ENCODE measurements around the gene LRRC41. TPM values are rescaled to one million over a fixed set of nuclear protein-coding genes. Genes with fewer than 3 reads are reported as not detected.
"Not testable (repeated sequence)": the region's sequence is repeated elsewhere in the genome, so short reads cannot be mapped to it uniquely, and the experiment has no call there.

The LRRC41 gene
- total and polyA plus RNA-seq, 4 donors = 21.6 to 63.0 (median 50.3) TPM

DNA sequence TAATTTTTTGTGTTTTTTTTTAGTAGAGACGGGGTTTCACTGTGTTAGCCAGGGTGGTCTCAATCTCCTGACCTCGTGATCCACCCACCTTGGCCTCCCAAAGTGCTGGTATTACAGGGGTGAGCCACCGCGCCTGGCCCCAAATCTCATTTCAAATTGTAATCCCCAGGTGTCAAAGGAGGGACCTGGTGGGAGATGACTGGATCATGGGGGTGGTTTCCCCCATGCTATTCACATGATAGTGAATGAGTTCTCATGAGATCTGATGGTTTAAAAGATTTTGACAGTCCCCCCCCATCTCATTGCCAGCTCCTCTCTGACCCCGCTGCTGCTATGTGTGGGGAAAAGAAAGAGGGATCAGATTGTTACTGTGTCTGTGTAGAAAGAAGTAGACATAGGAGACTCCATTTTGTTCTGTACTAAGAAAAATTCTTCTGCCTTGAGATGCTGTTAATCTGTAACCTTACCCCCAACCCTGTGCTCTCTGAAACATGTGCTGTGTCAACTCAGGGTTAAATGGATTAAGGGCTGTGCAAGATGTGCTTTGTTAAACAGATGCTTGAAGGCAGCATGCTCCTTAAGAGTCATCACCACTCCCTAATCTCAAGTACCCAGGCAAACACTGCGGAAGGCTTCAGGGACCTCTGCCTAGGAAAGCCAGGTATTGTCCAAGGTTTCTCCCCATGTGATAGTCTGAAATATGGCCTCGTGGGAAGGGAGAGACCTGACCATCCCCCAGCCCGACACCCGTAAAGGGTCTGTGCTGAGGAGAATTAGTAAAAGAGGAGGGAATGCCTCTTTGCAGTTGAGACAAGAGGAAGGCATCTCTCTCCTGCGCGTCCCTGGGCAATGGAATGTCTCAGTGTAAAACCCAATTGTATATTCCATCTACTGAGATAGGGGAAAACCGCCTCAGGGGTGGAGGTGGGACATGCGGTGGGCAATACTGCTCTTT, 16.8 kb upstream of the LRRC41 start:
- ATAC-seq (ENCODE audit: insufficient read depth, low FRiP score); H3K9me3 ChIP-seq (ENCODE audit: control insufficient read depth in 4 of 4, insufficient read depth in 3 of 4, low read length in 3 of 4); DNase-seq; H3K4me1 ChIP-seq (ENCODE audit: control insufficient read depth in 5 of 5, insufficient read depth in 5 of 5, low read length in 5 of 5); H3K4me3 ChIP-seq; H3K27ac ChIP-seq (ENCODE audit: low read depth in 1 of 2, low read length in 1 of 2); H3K9ac ChIP-seq (ENCODE audit: insufficient read depth in 1 of 2, low read length in 2 of 2); H3K27me3 ChIP-seq (ENCODE audit: control insufficient read depth in 3 of 3, insufficient read depth in 3 of 3, low read length in 2 of 3): not testable (repeated sequence)
- peaks cover 4 to 13% (median 6%) of the 10 kb centered on the region in 4 donors for H3K36me3 ChIP-seq (ENCODE audit: control insufficient read depth in 4 of 4, insufficient read depth in 4 of 4, low read length in 4 of 4)
- WGBS, 2 donors = 73 to 86% methylated on average over 11 of the region's 13 CpGs

DNA sequence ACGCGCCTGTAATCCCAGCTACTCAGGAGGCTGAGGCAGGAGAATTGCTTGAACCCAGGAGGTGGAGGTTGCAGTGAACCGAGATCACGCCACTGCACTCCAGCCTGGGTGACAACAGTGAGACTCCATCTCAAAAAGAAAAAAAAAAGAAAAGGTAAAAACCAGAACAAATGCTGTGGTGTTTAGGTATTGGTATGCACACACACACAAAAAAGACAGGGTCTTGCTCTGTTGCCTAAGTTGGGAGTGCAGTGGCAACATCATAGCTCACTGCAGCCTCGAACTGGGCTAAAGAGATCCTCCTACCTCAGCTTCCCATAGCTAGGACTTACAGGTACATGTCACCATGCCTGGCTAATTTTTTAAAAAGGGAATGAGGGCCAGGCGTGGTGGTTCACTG, 15.9 kb upstream of the LRRC41 start:
- H3K9me3 ChIP-seq (ENCODE audit: control insufficient read depth in 4 of 4, insufficient read depth in 3 of 4, low read length in 3 of 4); H3K27me3 ChIP-seq (ENCODE audit: control insufficient read depth in 3 of 3, insufficient read depth in 3 of 3, low read length in 2 of 3); H3K9ac ChIP-seq (ENCODE audit: insufficient read depth in 1 of 2, low read length in 2 of 2); ATAC-seq (ENCODE audit: insufficient read depth, low FRiP score); H3K27ac ChIP-seq (ENCODE audit: low read depth in 1 of 2, low read length in 1 of 2); H3K4me3 ChIP-seq; H3K4me1 ChIP-seq (ENCODE audit: control insufficient read depth in 5 of 5, insufficient read depth in 5 of 5, low read length in 5 of 5); DNase-seq: not testable (repeated sequence)
- WGBS, 2 donors = 96 to 98% methylated on average over 6 of the region's 6 CpGs
- peaks cover 4 to 19% (median 9%) of the 10 kb centered on the region in 4 donors for H3K36me3 ChIP-seq (ENCODE audit: control insufficient read depth in 4 of 4, insufficient read depth in 4 of 4, low read length in 4 of 4)

DNA sequence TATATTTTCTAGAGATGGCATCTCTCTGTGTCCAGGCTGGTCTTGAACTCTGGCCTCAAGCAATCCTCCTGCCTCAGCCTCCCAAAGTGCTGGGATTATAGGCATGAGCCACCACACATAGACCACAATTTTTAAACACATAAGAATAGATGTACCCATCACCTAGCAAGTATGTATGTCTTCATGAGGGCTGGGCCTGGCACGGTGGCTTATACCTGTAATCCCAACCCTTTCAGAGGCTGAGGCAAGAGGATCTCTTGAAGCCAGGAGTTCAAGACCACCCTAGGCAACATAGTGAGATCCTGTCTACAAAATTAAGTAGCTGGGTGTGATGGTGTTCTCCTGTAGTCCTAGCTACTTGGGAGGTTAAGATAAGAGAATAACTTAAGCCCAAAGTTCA, 13.9 kb upstream of the LRRC41 start:
- Histone ChIP-seq H3K4me3 (no peak overlapping the region), H3K27ac (ENCODE audit: low read depth in 1 of 2, low read length in 1 of 2) (no peak overlapping the region), H3K4me1 (ENCODE audit: control insufficient read depth in 5 of 5, insufficient read depth in 5 of 5, low read length in 5 of 5) (no peaks in the 10 kb centered on the region), H3K9ac (ENCODE audit: insufficient read depth in 1 of 2, low read length in 2 of 2) (no peak overlapping the region), H3K27me3 (ENCODE audit: control insufficient read depth in 3 of 3, insufficient read depth in 3 of 3, low read length in 2 of 3) (no peaks in the 10 kb centered on the region), H3K9me3 (ENCODE audit: control insufficient read depth in 4 of 4, insufficient read depth in 3 of 4, low read length in 3 of 4) (no peaks in the 10 kb centered on the region), H3K36me3 (ENCODE audit: control insufficient read depth in 4 of 4, insufficient read depth in 4 of 4, low read length in 4 of 4) (peaks cover 13 to 30% (median 17%) of the 10 kb centered on the region in 4 donors)
- no peak for DNase-seq
- TF ChIP-seq, protein P1, sequence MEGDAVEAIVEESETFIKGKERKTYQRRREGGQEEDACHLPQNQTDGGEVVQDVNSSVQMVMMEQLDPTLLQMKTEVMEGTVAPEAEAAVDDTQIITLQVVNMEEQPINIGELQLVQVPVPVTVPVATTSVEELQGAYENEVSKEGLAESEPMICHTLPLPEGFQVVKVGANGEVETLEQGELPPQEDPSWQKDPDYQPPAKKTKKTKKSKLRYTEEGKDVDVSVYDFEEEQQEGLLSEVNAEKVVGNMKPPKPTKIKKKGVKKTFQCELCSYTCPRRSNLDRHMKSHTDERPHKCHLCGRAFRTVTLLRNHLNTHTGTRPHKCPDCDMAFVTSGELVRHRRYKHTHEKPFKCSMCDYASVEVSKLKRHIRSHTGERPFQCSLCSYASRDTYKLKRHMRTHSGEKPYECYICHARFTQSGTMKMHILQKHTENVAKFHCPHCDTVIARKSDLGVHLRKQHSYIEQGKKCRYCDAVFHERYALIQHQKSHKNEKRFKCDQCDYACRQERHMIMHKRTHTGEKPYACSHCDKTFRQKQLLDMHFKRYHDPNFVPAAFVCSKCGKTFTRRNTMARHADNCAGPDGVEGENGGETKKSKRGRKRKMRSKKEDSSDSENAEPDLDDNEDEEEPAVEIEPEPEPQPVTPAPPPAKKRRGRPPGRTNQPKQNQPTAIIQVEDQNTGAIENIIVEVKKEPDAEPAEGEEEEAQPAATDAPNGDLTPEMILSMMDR (IDR thresholded peaks at IDR 0.05; ENCODE audit: control extremely low read depth, extremely low read depth) = no peak
- WGBS, 2 donors = 93 to 95% methylated on average over 1 of the region's 1 CpG
- no peak for ATAC-seq (ENCODE audit: insufficient read depth, low FRiP score)

DNA sequence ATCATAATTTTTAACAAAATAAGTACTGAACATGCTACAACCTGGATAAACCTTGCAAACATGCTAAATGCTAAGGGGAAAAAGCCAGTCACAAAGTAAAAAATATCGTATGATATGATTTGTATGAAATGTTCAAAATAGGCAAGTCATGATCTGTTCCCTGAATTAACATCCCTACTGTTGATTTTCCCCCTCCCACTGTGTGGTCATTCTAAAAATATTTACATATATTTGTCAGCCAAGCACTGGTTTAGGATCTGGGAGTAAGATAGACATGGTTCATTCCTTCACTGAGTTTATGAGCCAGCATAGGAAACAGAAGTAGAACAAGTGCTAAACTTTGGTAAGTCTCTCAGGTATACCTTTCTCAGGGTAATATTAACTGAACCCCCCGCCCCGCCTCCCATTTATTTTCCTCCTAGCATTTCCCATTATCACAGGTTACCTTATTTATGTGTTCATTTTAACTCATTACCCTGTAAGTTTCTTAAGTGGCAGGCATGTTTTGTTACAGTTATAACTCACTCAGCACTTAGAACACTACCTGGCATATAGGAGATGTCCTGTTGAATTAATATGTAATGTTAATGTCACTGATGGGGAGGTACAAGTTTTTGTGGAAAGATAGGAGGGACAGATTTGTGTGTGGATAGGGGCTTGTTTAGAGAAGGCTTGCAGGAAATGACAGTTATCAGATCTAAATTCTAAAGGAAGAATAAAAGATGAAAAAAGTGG, 12.4 kb upstream of the LRRC41 start:
- DNase-seq = no peak
- Histone ChIP-seq H3K9me3 (ENCODE audit: control insufficient read depth in 4 of 4, insufficient read depth in 3 of 4, low read length in 3 of 4) (no peaks in the 10 kb centered on the region), H3K27ac (ENCODE audit: low read depth in 1 of 2, low read length in 1 of 2) (no peak overlapping the region), H3K9ac (ENCODE audit: insufficient read depth in 1 of 2, low read length in 2 of 2) (no peak overlapping the region), H3K36me3 (ENCODE audit: control insufficient read depth in 4 of 4, insufficient read depth in 4 of 4, low read length in 4 of 4) (peaks cover 17 to 37% (median 23%) of the 10 kb centered on the region in 4 donors), H3K4me1 (ENCODE audit: control insufficient read depth in 5 of 5, insufficient read depth in 5 of 5, low read length in 5 of 5) (no peaks in the 10 kb centered on the region), H3K4me3 (no peak overlapping the region), H3K27me3 (ENCODE audit: control insufficient read depth in 3 of 3, insufficient read depth in 3 of 3, low read length in 2 of 3) (no peaks in the 10 kb centered on the region)
- TF ChIP-seq, protein P1 (IDR thresholded peaks at IDR 0.05; ENCODE audit: control extremely low read depth, extremely low read depth) = no peak
- WGBS, 2 donors = 92 to 94% methylated on average over 3 of the region's 3 CpGs
- no peak for ATAC-seq (ENCODE audit: insufficient read depth, low FRiP score)

All from lung (tissue), 12 donors.